Activated naive CD4-positive, alpha-beta T cell treated with Interleukin-2 at 50 U/mL for 16 hours (primary cell): ENCODE measurements around the gene AGXT.

Source experiments
- DNase-seq: peaks from one replicate; pipeline ENCODE4 v3.0.0-alpha.2; 2020

AGXT gene

DNA sequence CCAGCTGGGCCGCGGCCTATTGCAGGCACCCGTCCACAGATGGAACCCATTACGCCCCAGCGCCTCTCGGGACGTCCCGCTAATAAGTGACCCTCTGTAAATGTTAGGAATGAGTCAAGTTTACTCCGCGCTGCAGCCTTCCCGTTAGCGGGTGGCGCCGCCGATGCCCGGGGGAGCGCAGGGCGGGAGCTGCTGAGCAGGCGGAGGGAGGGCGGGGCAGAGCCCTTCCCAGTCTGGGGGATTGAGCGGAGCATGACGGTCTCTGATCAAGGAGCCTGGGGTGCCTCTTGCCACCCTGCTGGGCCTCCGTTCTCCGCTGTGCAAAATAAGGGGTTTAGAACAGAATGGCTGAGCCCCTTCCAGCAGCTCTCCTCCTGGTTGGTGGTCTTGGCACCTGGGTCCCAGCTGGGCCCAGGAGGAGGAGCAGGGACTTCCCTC, 48.0 kb downstream of the AGXT start:
- no peak for DNase-seq

DNA sequence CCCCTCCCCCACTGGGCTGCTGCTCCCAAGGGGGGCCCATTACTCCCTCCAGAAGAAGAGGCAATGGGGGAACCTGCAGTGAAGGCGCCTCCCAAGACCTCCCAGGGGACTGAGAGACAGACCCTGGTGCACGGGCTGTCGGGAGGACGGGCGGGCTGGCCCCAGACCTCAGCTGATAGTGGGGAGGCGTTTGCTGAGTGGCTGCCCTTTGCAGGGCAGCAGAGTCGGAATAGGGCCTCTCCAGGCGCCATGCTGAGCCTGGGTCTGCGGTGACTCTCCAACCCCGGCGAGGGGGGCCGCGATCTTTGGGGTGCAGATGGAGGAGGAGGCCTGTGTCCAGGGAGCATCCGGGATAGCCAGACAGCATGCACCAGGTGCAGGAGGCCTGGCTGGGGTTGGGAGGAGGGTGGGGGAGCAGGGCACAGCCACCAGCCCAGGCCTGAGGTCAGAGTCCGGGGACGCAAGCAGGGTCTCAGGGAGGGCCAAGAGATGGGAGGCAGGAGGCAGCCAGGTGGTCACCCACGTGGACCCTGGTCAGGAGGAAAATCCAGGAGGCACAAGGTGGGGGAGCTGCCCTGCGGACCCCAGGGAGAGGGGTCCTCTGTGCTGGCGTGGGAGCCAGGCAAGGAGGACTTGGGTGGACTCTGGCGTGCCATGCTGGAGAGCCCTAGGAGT, 48.5 kb downstream of the AGXT start:
- DNase-seq: no peak

DNA sequence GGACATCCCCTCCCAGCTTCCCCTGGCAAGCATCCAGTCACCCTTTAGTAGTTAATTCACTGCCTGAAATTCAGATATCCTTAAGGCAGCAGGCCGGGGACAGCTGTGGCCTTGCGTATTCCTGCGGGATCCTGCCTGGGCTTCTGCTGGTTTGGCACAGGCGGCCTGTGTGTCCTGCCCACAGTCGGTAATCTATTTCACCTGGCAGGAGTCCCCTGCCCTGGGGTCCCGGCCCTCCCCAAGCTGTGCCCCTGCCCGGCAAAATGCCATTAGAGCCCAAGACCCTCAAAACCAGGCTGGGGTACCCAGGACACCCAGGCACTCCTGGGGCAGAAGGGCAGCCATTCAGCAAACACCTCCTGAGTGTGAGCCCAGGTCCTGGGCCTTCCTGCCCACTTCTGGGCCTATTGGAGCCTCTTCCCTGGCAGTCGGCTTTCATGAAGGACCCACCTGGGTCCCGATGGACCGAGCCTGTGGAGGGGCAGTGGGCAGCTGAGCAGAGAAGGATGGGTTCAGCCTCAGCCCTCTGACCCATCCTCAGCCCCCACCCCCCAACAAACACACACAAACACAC, 49.1 kb downstream of the AGXT start:
- no peak for DNase-seq

DNA sequence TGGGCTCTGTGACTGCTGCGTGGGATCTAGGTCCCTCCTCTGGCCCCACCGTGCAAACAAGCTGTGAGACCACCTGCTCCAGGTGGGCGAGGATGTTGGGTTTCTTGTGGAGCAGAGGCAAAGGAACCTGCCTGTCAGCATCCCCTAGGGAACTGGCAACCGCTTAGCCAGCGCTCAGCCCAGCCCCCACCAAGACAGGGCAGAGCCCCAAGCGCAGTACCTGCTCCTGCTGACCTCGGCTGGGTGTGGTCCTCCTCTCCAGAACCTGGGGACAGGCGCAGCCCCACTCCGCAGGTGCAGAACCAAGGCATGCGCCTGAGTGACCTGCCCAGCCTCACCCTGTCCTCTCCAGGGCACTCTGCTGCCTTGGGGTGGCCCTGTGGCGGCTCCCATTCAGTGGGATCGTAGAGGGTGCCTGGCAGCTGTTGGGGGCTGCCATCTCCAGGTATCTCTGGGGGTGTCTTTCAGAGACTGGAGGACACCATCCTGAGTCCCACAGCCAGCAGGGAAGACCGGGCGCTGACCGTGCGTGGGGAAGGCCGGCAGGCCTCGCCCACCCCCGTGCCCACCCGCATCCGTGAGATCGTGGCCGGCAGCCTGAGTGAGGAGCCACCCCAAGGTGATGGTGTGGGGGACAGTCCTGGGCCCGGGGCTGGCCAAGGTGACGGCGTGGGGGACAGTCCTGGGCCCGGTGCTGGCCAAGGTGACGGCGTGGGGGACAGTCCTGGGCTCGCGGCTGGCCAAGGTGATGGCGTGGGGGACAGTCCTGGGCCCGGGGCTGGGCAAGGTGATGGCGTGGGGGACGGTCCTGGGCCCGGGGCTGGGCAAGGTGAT, 49.9 kb downstream of the AGXT start:
- DNase-seq: no peak

DNA sequence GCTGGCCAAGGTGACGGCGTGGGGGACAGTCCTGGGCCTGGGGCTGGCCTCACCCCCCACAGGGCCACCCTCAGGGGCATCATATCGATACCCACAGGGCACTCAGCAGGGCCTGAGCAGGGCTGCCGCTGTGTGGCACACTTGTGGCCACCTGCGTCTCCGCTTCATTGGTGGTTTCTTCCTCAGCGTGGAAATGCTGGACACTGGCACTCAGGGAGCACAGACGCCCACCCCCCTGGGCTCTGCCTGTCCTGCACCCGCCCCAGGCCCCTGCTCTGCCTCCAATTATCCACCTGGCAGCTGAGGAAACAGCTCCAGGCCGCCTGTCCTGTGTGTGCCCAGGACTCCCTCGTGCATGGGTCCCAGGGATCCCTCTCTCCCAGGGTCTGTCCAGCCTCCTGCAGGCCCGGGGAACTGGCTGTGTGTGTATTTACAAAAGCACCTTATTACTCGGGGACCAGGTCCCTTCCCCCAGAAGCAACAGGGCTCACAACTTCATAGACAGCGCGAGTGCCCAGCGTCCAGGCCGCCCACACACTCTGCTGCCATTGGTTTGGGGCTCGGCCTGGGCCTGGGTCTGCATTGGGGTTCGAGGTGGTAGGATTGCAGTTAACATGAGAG, 50.6 kb downstream of the AGXT start:
- no peak for DNase-seq

DNA sequence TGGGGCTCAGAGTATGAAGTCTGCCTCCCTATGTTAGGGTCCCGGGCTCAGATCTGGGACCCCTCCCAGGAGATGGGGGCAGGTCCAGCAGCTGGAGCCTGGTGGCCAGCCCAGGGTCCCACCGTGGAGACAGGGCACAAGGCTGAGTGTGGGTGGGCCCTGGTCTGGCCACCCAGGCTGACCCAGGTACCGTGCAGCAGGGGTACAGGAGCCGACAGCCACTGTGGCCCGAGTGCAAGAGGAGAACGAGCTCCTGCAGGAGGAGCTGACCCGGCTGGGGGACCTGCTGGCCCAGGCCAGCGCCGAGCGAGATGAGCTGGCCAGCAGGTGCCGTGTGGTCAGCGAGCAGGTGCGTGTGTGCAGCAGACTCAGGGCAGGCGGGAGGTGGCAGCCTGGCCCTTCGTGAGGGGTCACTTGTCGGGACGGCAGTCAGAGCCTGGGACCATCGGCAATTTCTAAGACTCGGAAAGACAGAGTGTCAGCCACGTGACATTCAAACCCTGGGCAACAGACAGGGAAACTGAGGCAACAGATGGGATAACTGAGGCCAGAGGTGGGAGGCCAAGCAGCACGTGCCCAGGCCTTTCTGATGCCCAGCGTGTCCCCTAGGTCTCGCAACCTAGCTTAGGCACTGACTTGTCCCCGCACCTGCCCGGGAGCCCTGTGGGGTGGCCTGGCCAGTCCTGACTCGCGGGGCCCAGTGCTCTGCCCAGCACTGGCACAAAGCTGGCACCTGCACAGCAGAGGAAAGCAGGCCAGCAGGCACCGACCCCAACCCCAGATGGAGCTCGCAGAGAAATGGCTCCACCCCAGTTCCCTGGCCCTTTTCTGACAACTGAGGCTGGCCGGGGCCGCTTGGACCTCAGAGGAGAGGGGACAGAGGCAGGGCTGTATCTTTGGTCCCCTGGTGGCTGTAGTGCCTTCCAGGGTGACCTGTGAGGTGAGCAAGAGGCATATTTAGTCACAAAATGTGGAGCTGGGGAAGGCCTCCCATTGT, 51.5 kb downstream of the AGXT start:
- no peak for DNase-seq

DNA sequence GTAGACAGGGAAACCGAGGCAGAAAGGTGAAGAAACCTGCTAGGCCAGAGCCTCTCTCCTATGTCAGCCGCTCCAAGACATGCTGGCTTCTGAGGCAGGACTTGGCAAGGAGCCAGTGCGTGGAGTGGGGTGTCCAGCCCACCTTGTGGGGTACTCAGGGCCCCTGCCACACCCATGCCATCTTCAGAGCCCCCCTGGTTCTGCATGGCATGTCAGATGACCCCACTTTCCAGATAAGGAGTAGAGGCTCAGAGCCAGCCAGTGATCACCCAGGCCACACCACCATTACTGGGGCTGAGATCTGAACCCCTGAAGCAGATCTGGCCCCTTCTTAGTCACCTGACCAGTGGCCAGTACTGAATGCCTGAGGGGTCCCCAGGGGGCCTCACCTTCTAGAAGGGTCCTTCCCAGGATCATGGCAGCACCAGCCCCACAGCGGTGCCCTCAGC, 52.2 kb downstream of the AGXT start:
- no peak for DNase-seq

DNA sequence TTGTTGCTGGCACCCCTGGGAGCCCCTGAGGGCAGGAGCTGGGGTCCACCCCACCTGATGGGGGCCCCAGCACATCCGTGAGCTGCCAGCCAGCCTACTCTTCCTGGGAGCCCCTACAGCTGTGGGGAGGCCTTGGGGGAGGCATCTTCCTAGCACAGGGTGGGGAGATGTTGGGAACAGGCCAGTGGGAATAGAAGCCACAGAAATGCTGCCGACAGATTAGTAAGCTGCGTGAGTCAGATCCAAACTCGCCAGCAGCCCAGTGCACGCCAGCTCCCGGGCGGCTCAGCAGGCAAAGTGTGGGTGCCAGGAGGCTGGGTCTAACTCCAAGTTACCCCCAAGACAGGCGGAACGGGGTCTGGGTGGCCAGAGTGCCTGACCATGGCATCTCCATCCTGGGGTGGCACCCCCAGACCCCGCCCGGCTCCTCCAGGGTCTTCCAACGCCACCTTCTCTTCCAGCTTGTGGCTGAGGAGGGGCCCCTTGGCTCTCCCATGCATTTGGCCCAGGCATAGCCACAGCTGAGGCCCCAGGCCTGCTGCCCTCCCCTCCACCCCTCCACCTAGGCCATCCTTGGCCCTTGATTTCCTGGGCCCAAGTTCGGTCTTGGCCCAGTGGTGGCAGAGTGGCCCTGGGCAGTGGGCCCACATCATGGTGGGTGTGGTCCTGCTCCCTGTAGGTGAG, 52.8 kb downstream of the AGXT start:
- no peak for DNase-seq

DNA sequence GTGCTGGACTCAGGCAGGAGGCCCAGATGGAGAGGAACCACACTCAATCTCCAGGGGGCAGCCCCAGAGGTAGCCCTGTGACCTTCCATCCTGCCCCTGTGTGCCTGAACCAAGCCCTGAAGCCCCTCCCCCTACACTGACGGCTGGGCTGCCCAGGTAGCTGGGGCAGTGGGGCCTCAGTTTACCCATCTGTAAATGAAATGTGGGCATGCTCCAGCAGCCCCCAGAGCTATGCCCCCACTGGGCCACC, 53.3 kb downstream of the AGXT start:
- no peak for DNase-seq

DNA sequence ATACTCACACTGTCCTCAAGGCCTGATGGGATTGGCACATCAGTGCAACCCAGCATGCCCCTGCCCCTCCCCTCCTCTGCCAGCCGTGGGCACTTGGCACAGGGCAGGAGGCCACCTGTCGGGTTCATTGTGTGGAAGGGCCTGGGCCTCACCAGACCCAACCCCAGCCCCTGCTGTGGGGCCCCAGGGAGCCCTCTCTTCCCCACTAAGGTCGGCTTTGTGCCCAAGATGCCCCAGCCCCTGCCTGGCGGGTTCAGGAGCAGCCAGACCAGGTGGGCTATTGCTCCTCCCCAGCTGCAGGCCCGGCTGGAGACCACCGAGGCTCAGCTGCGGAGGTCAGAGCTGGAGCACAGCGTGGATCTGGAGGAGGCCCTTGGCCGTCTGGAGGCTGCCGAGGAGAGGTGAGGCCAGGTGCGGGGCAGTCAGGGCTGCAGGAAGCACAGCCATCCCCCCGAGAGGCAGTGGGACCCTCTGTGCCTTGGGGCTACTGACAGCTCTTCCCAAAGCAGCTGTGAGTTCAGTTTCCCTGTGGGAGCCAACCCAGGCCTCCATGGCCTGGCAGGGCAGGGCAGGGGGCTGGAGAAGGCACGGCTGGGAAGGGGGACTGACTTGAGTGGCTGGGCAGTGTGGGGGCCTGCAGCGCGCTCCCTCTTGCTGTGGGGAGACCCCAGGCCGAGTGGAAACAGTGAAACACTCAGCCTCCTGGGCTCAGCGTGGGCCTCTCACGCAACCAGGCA, 53.8 kb downstream of the AGXT start:
- DNase-seq: no peak

DNA sequence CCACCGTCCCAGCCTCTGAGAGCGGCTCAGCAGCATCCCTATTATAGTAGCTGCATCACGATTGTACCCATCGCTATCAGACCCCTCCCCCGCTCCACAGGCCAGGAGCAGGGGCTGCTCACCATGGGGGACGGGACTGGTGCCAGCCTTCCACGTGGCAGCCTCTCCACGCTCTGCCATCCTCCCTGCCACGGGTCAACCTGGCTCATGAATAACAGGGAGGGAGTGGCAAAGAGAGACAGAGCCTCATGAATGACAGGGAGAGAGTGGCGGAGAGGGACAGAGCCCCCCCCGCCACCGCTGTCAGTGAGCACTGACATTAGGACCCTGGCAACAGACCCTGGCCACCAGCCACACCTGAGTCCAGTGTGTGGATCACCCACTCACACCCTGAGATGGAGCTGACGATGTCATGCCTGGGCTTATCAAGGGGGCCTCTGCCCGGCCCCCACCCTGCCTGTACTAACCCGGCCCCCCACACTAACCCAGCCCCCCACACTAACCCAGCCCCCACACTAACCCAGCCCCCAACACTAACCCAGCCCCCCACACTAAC, 54.4 kb downstream of the AGXT start:
- DNase-seq: no peak

DNA sequence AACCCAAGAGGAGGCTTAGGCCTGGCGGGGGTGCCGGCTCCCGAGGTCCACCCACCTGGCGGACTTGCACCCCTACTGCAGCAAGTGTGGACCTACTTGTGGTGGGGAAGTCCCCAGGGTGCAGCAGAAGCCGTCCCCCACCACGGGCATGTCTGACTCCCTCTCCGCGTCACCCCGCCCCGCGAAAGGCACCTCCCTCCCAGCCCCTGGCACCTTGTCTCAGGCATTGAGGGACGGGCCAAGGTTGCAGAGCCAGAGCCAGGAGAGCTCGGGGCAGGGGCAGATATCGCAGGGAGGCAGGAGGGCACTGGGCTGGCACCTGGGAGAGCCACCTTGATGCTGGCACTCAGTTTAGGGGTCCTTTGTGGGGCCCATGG, 56.6 kb downstream of the AGXT start:
- no peak for DNase-seq

DNA sequence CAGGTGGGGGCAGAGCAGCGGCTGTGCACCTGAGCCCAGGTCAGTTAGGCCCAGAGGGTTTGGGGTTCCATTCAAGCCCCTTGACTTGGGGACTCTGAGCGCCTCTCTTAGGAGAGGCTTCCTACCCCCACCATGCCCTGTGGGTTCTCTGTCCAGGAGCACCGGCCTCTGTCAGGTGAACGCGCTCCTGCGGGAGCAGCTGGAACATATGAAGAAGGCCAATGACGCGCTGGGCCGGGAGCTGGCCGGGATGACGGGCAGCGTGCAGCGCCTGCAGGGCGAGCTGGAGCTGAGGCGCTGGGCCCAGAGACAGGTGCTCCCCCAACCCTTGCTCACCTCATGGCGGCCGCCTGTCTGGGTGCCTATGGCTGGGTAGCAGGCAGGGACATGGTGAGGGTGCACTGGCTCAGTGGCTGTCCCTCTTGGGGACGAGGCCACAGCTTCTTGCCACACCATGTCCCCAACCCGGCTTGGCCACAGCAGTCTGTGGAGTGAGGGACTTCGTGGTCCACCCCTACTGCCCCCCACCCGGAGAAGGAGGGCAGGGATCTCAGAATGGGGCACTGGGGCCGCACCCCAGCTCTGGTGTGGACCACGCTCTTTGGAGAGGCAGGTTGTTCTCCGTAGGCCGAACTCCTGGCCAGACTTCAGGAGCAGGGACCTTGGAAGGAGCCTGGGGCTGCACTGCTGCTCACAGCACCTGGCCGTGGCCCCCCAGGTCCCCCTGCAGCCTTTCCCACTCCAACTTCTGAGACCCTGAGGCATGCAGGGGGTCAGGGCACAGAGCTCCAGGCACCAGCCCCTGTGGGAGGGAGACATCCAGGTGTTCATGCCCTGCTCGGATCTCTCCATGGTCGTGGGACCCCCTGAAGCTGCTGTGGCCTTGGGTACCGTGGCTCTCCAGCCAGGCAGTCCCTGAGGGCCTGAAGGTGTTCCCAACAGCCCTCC, 57.2 kb downstream of the AGXT start:
- DNase-seq: no peak

DNA sequence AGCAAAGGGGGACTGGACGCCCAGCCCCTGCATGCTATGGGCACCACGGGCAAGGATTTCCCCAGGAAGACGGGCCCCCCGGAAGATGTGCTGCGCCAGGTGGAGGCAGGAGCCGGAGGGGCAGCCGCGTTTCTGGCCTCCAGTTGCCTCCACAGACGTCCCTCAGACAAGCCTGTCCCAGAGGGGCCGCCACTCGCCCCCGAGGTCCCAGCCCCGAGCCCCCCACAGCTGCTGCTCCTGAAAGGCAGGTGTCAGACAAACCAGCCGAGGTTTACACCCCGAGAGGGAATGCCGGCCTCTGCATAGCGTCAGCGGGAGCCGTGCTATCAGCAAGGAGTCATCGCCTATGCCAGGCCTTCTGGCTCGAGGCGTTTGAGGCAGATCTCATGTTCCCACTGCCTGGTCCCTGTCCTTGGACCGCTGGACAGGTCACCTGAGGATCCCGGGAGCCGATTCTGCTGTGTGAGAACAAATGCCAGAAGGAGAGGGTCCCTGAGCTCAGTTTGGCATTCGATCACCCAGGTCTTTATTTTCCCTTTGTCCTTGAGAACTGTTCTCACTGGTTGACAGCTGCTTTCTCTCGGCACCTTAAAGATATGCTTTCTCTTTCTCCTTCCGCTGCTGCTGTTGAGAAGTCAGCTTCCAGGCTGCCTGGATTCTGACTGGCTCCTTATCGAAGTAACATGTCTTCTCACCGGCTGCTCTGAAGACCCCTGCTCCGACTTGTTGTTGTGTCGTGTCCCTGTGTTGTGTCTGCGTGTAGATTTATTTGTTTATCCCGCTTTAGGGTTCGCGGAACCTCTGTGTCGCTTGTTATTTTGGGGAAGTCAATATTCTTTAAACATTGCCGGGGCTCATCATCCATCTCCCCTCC, 58.1 kb downstream of the AGXT start:
- no peak for DNase-seq

DNA sequence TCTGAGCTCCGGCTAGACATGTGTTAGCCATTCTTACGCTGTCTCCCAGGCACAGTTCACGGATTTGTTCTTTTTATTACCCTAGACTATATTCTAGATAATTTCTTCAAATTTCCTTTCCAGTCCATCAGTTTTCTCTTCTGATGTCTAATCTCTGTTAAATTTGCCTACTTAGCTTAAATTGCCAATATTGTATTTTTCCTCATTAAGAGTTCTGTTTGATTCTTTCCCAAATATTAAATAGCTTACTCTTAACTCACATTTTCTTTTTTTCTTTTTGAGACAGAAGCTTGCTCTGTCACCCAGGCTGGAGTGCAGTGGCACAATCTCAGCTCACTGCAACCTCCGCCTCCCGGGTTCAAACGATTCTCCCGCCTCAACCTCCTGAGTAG, 58.8 kb downstream of the AGXT start:
- DNase-seq: no peak

DNA sequence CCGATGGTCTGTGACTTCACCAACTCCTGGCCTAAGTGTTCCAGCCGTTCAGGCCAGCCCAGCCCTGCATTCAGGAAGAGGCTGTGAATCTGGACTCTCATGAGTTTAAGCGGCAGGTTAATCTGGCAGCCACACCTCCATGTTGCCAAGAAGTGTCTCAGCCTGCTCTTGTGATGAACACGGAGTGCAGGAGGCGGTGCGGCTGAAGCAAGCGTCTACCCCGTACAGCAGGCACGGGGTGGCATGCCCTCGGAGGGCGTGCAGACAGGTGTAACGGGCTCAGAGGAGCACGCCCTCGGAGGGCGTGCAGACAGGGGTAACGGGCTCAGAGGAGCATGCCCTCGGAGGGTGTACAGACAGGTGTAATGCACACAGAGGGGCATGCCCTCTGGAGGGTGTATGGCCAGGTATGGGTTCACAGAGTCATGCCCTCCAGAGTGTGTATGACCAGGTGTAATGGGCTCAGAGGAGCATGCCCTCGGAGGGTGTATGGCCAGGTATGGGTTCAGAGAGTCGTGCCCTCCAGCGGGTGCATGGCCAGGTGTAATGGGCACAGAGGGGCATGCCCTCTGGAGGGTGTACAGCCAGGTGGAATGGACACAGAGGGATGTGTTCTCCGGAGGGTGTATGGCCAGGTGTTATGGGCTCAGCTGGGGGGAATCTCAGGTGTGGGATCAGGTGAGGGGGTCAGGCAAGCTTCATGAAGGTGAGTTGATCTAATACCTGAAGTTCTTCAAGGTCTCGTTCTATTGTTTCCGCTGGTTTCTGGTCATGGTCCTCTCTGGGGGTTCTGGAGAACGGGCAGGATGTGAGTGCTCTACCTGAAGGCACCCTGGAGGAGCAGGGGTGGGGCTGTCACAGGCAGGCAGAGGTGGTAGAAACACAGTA, 60.1 kb downstream of the AGXT start:
- DNase-seq: no peak

DNA sequence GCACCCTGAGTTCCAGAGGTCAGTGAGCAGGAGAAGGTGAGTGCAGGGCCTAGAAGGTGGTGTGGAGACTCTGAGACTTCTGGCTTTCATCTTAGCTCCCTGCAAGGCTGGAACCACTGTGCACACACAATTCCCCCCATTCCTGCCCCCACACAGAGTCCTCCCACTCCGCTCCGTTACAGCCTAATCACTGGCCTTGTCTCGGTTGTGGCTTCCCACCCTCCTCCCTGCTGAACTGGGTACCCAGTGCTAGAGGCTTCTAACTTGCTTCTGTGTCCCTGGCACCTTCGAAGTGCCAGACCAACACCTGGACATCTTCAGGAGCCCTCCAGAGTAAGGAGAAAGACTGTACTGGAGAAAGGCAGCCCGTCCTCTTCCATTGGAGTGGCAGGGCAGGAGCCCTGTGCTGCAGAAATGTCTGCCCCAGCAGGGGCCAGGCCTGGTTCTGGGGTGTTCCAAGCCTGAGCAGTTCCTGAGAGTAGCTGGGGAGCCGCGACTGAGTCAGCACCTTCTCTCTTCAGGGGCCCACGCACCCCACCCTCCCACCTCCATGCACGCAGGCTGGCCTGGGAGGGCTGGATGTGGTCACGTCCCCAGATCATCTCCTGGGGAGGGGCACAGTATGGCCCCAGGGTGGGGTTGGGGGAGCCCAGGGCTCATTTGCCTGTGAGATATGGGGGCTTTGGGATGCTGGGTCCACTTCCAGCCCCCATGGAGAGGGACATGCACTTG, 60.9 kb downstream of the AGXT start:
- DNase-seq: no peak
